Measurements from ENCODE around the gene TDRD10.

The TDRD10 gene

GRCh38 chr1:154502066-154502743, at the start of gene TDRD10, which contains the start of gene SHE:
Gene TDRD10, plus strand, starts transcription at chr1:154502219. Its CDS starts 4,685 bp downstream, at chr1:154506904.
Gene SHE, minus strand, starts transcription at chr1:154502412. Its CDS starts 386 bp downstream, at chr1:154502026.
- no peak for DNase-seq

- DNase-seq = no peak
These were observed 48.9 kb upstream of the TDRD10 start for GRCh38 chr1:154453161-154453560.

- no peak for DNase-seq
These were observed 48.3 kb upstream of the TDRD10 start for GRCh38 chr1:154453574-154454352.

GRCh38 chr1:154454386-154455120, 47.5 kb upstream of the TDRD10 start:
- no peak for DNase-seq

GRCh38 chr1:154456631-154457030, 45.4 kb upstream of the TDRD10 start:
- no peak for DNase-seq

- no peak for DNase-seq
These were observed 42.9 kb upstream of the TDRD10 start for GRCh38 chr1:154459080-154459479.

- no peak for DNase-seq
These were observed 41.2 kb upstream of the TDRD10 start for GRCh38 chr1:154460695-154461260.

- peak; percentile 60 for DNase-seq
These were observed 38.5 kb upstream of the TDRD10 start for GRCh38 chr1:154463512-154463990.

- no peak for DNase-seq
These were observed 36.3 kb upstream of the TDRD10 start for GRCh38 chr1:154465621-154466195.

- no peak for DNase-seq
These were observed 35.8 kb upstream of the TDRD10 start for GRCh38 chr1:154466206-154466605.

GRCh38 chr1:154466921-154467417, 35.0 kb upstream of the TDRD10 start:
- no peak for DNase-seq

GRCh38 chr1:154467434-154468102, 34.5 kb upstream of the TDRD10 start:
- peak; percentile 33 for DNase-seq

- no peak for DNase-seq
These were observed 33.3 kb upstream of the TDRD10 start for GRCh38 chr1:154468535-154469250.

GRCh38 chr1:154469844-154470560, 32.0 kb upstream of the TDRD10 start:
- DNase-seq = no peak

- no peak for DNase-seq
These were observed 30.7 kb upstream of the TDRD10 start for GRCh38 chr1:154471304-154471703.

- no peak for DNase-seq
These were observed 27.2 kb upstream of the TDRD10 start for GRCh38 chr1:154474802-154475201.

- no peak for DNase-seq
These were observed 25.2 kb upstream of the TDRD10 start for GRCh38 chr1:154476791-154477190.

GRCh38 chr1:154478013-154478412, 24.0 kb upstream of the TDRD10 start:
- DNase-seq = no peak

GRCh38 chr1:154478639-154479038, 23.4 kb upstream of the TDRD10 start:
- DNase-seq = no peak

- peak; percentile 25 for DNase-seq
These were observed 22.1 kb upstream of the TDRD10 start for GRCh38 chr1:154479764-154480421.

Measured in stimulated activated naive CD4-positive, alpha-beta T cell treated with Interleukin-2 at 50 U/mL for 16 hours (primary cell).